GM12864 (cell line): ENCODE measurements around the gene CIDEB.

ENCODE experiments used
- DNase-seq: peaks from one replicate; pipeline ENCODE4 v3.0.0-alpha.2; 2011; ENCODE audit warnings: low read depth
- H3K4me3 ChIP-seq: 2 replicates; pipeline ENCODE4 v1.5.1; 2011; ENCODE audit warnings: mild to moderate bottlenecking, low read depth, low read length, control low read depth
- TF ChIP-seq, protein P1 (sequence below): IDR thresholded peaks from 2 replicates; pipeline ENCODE4 v1.5.1; 2011; ENCODE audit warnings: low read depth, mild to moderate bottlenecking, moderate library complexity, low read length, control low read depth, inconsistent platforms; ENCODE audit errors: missing control alignments

CIDEB gene

GRCh38 chr14:24289649-24290280, 18.0 kb downstream of the CIDEB start:
- no peak for DNase-seq
- TF ChIP-seq, protein P1, sequence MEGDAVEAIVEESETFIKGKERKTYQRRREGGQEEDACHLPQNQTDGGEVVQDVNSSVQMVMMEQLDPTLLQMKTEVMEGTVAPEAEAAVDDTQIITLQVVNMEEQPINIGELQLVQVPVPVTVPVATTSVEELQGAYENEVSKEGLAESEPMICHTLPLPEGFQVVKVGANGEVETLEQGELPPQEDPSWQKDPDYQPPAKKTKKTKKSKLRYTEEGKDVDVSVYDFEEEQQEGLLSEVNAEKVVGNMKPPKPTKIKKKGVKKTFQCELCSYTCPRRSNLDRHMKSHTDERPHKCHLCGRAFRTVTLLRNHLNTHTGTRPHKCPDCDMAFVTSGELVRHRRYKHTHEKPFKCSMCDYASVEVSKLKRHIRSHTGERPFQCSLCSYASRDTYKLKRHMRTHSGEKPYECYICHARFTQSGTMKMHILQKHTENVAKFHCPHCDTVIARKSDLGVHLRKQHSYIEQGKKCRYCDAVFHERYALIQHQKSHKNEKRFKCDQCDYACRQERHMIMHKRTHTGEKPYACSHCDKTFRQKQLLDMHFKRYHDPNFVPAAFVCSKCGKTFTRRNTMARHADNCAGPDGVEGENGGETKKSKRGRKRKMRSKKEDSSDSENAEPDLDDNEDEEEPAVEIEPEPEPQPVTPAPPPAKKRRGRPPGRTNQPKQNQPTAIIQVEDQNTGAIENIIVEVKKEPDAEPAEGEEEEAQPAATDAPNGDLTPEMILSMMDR = no peak

GRCh38 chr14:24286996-24287395, 20.8 kb downstream of the CIDEB start:
- TF ChIP-seq, protein P1 = no peak
- H3K4me3 ChIP-seq = no peak overlapping the region

More at GRCh38 chr14:24289649-24290280, 18.0 kb downstream of the CIDEB start:
- no peak overlapping the region for H3K4me3 ChIP-seq

GRCh38 chr14:24285351-24285750, 22.4 kb downstream of the CIDEB start:
- no peak for DNase-seq
- TF ChIP-seq, protein P1 = no peak
- no peak overlapping the region for H3K4me3 ChIP-seq

More at GRCh38 chr14:24286996-24287395, 20.8 kb downstream of the CIDEB start:
- no peak for DNase-seq

DNA sequence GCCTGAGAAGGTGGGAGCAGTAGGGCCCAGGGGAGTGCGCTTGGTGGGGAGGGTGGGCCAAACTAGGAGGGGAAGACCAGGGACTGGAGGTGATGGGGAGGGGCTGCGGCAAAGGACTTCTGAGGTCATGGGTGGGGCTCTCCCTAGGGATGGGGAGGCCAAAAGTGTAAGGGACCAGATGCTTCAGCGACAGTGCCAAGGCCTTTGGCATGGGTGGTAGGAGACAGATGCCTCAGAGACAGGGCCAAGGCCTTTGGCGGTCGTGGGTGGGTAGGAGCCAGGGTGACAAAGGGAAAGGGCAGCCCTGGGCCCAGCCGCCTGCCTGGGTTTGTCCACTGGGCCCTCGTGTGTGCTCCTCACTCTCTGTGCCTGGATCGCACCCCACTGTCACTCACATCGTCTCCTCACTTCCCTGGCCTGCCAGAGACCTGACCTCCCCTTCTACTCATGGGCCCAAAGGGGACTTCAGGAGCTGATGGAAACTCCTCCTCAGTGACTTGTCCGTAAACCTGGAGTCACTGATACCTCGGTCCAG, 23.2 kb downstream of the CIDEB start:
- H3K4me3 ChIP-seq = no peak overlapping the region
- DNase-seq = no peak
- TF ChIP-seq, protein P1 = no peak

DNA sequence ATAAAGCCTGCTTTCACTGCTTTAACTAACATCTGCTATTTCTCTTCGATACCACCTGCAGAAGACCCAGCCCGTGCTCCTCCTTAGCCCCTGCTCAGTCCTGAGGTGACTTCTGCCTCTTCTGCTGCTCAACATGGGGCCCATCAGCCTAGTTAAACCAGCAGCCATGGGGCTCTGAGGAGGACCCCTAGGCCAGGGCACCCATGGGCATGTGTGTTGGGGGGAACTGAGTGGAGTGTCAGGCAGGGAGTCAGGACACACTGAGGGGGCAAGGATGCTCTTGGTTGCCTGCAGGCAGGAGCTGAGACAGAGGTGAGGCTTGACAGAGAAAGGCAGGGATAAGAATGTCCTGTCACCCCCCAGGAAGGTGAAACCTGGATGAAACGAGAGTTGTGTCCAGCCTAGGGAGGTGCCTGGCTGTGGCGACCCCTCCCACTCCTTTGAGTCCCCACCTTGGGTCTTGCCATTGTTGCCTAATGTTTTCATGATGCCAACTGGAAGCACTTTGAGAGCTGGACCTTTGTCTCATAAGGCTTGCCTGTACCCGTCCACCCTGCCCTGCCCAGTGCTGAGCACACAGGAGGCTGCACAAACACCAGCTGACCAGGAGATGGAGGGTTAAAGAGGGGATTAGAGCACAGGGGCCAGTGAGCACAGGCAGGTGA, 23.8 kb downstream of the CIDEB start:
- no peak overlapping the region for H3K4me3 ChIP-seq
- TF ChIP-seq, protein P1 = no peak
- DNase-seq = no peak

GRCh38 chr14:24282736-24283135, 25.0 kb downstream of the CIDEB start:
- DNase-seq = no peak
- no peak overlapping the region for H3K4me3 ChIP-seq
- TF ChIP-seq, protein P1 = no peak

DNA sequence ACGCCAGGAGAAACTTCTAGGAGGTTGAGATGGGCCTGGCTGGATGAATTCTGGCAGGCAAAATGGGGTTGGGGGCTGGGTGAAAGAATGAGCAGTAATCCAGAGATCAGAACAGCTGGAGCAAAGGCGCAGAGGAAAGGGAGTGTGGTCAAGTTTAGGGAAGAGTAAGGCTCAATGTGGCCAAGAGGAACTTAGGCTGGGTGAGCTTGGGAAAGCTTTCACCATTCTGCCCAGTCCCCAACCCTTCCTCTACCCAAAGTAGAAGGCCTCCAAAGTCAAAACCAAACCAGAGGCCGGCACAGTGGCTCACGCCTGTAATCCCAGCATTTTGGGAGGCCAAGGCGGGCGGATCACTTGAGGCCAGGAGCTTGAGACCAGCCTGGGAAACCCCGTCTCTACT, 26.1 kb downstream of the CIDEB start:
- TF ChIP-seq, protein P1 = no peak
- DNase-seq = no peak
- no peak overlapping the region for H3K4me3 ChIP-seq
